Keratinocyte (primary cell): ENCODE data around the gene PDGFRA. TPM values are rescaled to one million over a fixed set of nuclear protein-coding genes. Genes with fewer than 3 reads are reported as not detected.

ENCODE experiments used
- polyA plus RNA-seq, 5 experiments: library from polyadenylated mRNA; depleted of rRNA in 3 of 5; stranded (reverse) in 3 of 5; stranded (forward) in 1 of 5; unstranded in 1 of 5; fragments of >200 nt; gene quantifications; 1 replicate in 1 of 5; 2 replicates in 3 of 5; 3 replicates in 1 of 5; pipeline versions ENCODE4 v1.2.1 to v1.2.3, GENCODE V29; 2011 to 2012; ENCODE audit warnings: missing spikeins in 2 of 5, low read depth in 1 of 5, low replicate concordance in 1 of 5

PDGFRA gene
- polyA plus RNA-seq, 1 donor (not counting 4 experiments of a cell fraction or from before 2014, with no cell fraction given) = 0.22 TPM

Other genes with a start within 250 kb of the PDGFRA start
- 14.8 to 21.9 TPM (median 16.9 TPM) in 3 replicates for gene CHIC2, start 164.7 kb upstream of the PDGFRA start, polyA plus RNA-seq
- gene GSX2, start 129.1 kb upstream of the PDGFRA start, polyA plus RNA-seq = not detected in 3 replicates